ENCODE measurements around the gene FER.

DNA sequence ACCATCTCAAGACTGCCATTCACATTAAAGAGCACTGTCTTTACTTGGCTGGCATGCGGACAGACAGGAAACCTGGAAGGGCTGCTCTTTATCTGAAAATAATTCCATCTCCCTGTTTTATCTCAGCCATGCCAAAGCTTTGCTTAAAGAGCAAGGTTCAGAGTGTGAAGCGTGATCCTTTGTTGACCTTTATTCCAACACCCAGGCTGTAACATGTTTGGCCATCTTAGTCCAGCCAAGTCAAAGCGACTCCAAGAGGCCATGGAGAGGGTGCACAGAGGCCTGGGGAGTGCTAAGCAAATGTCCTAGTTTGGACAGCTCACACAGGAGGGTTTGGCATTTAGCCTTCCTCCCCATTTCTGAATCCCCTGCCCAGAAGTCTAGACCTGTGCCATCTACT lies 467.3 kb downstream of the FER start:
- TF ChIP-seq, protein P1, sequence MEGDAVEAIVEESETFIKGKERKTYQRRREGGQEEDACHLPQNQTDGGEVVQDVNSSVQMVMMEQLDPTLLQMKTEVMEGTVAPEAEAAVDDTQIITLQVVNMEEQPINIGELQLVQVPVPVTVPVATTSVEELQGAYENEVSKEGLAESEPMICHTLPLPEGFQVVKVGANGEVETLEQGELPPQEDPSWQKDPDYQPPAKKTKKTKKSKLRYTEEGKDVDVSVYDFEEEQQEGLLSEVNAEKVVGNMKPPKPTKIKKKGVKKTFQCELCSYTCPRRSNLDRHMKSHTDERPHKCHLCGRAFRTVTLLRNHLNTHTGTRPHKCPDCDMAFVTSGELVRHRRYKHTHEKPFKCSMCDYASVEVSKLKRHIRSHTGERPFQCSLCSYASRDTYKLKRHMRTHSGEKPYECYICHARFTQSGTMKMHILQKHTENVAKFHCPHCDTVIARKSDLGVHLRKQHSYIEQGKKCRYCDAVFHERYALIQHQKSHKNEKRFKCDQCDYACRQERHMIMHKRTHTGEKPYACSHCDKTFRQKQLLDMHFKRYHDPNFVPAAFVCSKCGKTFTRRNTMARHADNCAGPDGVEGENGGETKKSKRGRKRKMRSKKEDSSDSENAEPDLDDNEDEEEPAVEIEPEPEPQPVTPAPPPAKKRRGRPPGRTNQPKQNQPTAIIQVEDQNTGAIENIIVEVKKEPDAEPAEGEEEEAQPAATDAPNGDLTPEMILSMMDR (conservative IDR thresholded peaks at IDR 0.05): no peak
- TF ChIP-seq ZFX (IDR thresholded peaks at IDR 0.05): no peak
